A549 (cell line): Measurements from ENCODE around the gene PLEKHA6. TPM values are rescaled to one million over a fixed set of nuclear protein-coding genes. Genes with fewer than 3 reads are reported as not detected.
A peak's percentile ranks its signal among the peaks of the same experiment; 100 is the strongest.

Experiments
- ATAC-seq, 2 experiments: fragments of 200-7000 bp in 1 of 2; fragments of >200 bp in 1 of 2; cut with Nextera tagmentation in 1 of 2; cut with Tn5 transposase in 1 of 2; 3 replicates each; pipeline versions ENCODE4 v1.8.0 to v1.9.1; 2018 to 2020; ENCODE audit warnings: mild to moderate bottlenecking in 1 of 2, moderate library complexity in 1 of 2
- CTCF ChIA-PET: fragments of 300-600 bp; sonication (Branson Sonifier 250); formaldehyde crosslinking; extraction: SDS; loops from one replicate; lab custom pipeline; 2021; ENCODE audit warnings: antibody characterized with exemption, inconsistent platforms; lab: Yijun Ruan, JAX
- POLR2A ChIA-PET: fragments of 350-600 bp; formaldehyde crosslinking; extraction: SDS; loops from one replicate; lab custom pipeline; 2021; ENCODE audit warnings: antibody characterized with exemption, inconsistent platforms; lab: Yijun Ruan, JAX
- DNase-seq, 2 experiments: peaks; one replicate each; pipeline versions ENCODE4 v3.0.0 to v3.0.0-alpha.2; 2011 to 2016; ENCODE audit warnings: low read depth in 1 of 2, low spot score in 1 of 2
- FAIRE-seq: peaks from 2 replicates; lab custom pipeline; 2011; peaks lifted over from hg19 to GRCh38; lab: Jason Lieb, UNC
- H3K27ac ChIP-seq, 2 experiments: fragments of >200 bp; sonication (Bioruptor Twin); formaldehyde crosslinking; 3 replicates each; pipeline ENCODE4 v1.5.1; 2016 to 2017
- H3K4me1 ChIP-seq: fragments of >200 bp; sonication (Bioruptor Twin); formaldehyde crosslinking; 3 replicates; pipeline ENCODE4 v1.6.1; 2016
- H3K4me2 ChIP-seq: fragments of >200 bp; sonication (Bioruptor Twin); formaldehyde crosslinking; 3 replicates; pipeline ENCODE4 v1.6.1; 2016
- H3K4me3 ChIP-seq: fragments of >200 bp; sonication (Bioruptor Twin); formaldehyde crosslinking; 3 replicates; pipeline ENCODE4 v1.5.1; 2016
- H3K9me3 ChIP-seq: fragments of >200 bp; sonication (Bioruptor Twin); formaldehyde crosslinking; 3 replicates; pipeline ENCODE4 v1.6.1; 2016
- ATOH8 ChIP-seq: fragments of 250-450 bp; sonication (Bioruptor Pico); IDR thresholded peaks from 2 replicates; pipeline ENCODE4 v1.5.0; 2020; ENCODE audit warnings: low read depth, mild to moderate bottlenecking, moderate library complexity
- CBX8 ChIP-seq: fragments of 200-600 bp; sonication (generic); IDR thresholded peaks from 2 replicates; pipeline ENCODE4 v1.6.1; 2016
- CTCF ChIP-seq: fragments of >200 bp; sonication (Bioruptor Twin); formaldehyde crosslinking; IDR thresholded peaks from 3 replicates; pipeline ENCODE4 v1.5.1; 2016
- EHMT2 ChIP-seq: fragments of 200-600 bp; sonication (generic); IDR thresholded peaks from 2 replicates; pipeline ENCODE4 v1.6.1; 2016; ENCODE audit warnings: antibody characterized with exemption, low read depth, mild to moderate bottlenecking, moderate library complexity
- EP300 ChIP-seq, 2 experiments: fragments of >200 bp; sonication (Bioruptor Twin); formaldehyde crosslinking; IDR thresholded peaks; 2 replicates in 1 of 2; 3 replicates in 1 of 2; pipeline ENCODE4 v1.6.1; 2016 to 2017
- GATA3 ChIP-seq: IDR thresholded peaks from 2 replicates; pipeline ENCODE4 v1.6.1; 2012; ENCODE audit warnings: borderline replicate concordance
- HES2 ChIP-seq: fragments of >200 bp; sonication (Bioruptor Twin); formaldehyde crosslinking; IDR thresholded peaks from 2 replicates; pipeline ENCODE4 v1.6.1; 2016
- HOXA7 ChIP-seq: fragments of 250-450 bp; sonication (Bioruptor Pico); IDR thresholded peaks from 2 replicates; pipeline ENCODE4 v1.5.0; 2020; ENCODE audit warnings: mild to moderate bottlenecking, moderate library complexity
- HOXB13 ChIP-seq: fragments of 250-450 bp; sonication (Bioruptor Pico); IDR thresholded peaks from 2 replicates; pipeline ENCODE4 v1.5.0; 2020; ENCODE audit warnings: low read depth, mild to moderate bottlenecking, moderate library complexity
- JUNB ChIP-seq: fragments of >200 bp; sonication (Bioruptor Twin); formaldehyde crosslinking; IDR thresholded peaks from 2 replicates; pipeline ENCODE4 v1.6.1; 2016
- MAX ChIP-seq: IDR thresholded peaks from 2 replicates; pipeline ENCODE4 v1.6.1; 2012
- NPAS2 ChIP-seq: fragments of 250-450 bp; sonication (Bioruptor Pico); IDR thresholded peaks from 2 replicates; pipeline ENCODE4 v1.8.0; 2022; ENCODE audit warnings: mild to moderate bottlenecking, moderate library complexity, borderline replicate concordance
- PBX3 ChIP-seq: IDR thresholded peaks from 2 replicates; pipeline ENCODE4 v1.6.1; 2012
- RARB ChIP-seq: fragments of 250-450 bp; sonication (Bioruptor Pico); IDR thresholded peaks from 2 replicates; pipeline ENCODE4 v1.8.0; 2021; ENCODE audit warnings: mild to moderate bottlenecking, moderate library complexity
- REST ChIP-seq: fragments of 200-600 bp; sonication (generic); IDR thresholded peaks from 2 replicates; pipeline ENCODE4 v1.6.1; 2016; ENCODE audit warnings: antibody characterized with exemption, mild to moderate bottlenecking, moderate library complexity
- RFX5 ChIP-seq: fragments of 450-650 bp; IDR thresholded peaks from 2 replicates; pipeline ENCODE4 v1.7.1; 2014; ENCODE audit warnings: antibody characterized with exemption, mild to moderate bottlenecking, moderate library complexity
- SMC3 ChIP-seq: fragments of >200 bp; sonication (Bioruptor Twin); formaldehyde crosslinking; IDR thresholded peaks from 3 replicates; pipeline ENCODE4 v1.6.1; 2018; ENCODE audit warnings: inconsistent platforms
- ZNF302 ChIP-seq: fragments of 250-450 bp; sonication (Bioruptor Pico); IDR thresholded peaks from 2 replicates; pipeline ENCODE4 v1.9.0; 2021; ENCODE audit warnings: inconsistent platforms, mild to moderate bottlenecking, moderate library complexity
- WGBS: methylation state at CpG from one replicate; pipeline ENCODE4 v1.1.6; 2017; ENCODE audit errors: missing lambda C conversion rate; 5-methylcytosine and 5-hydroxymethylcytosine counted together
- polyA plus RNA-seq, 4 experiments: library from polyadenylated mRNA; depleted of rRNA in 3 of 4; stranded (reverse); fragments of >200 nt; fragmentation: RNase III in 1 of 4; extraction: RNeasy Plus Mini Kit Qiagen cat#74134 plus additional on column Dnase treatment in 1 of 4; gene quantifications; 2 replicates in 3 of 4; 3 replicates in 1 of 4; pipeline ENCODE4 v1.2.3, GENCODE V29; 2011 to 2017

The PLEKHA6 gene
- polyA plus RNA-seq, 2 of the 4 experiments (the other 2 are of a cell fraction) = 13.0 to 26.2 TPM

- no peak for TF ChIP-seq ZNF302 (CRISPR knock-in tag)
- TF ChIP-seq HOXA7 (CRISPR knock-in tag) = no peak
Observed at GRCh38 chr1:204317170-204317569, 42.6 kb downstream of the PLEKHA6 start (continued).

- CTCF ChIA-PET = interaction anchor here (0.8 to 5.2 kb wide), 11 partner anchors 13 to 186 kb away, joined by 3 to 26 read pairs (median 4); partner anchors contain the start of gene GOLT1A
- POLR2A ChIA-PET = interaction anchor here (1.2 kb wide), 1 partner anchor 61 kb away, joined by 3 read pairs; no protein-coding TSS in a partner anchor
- ATAC-seq = no peak
- Histone ChIP-seq H3K4me3 (no peak overlapping the region), H3K27ac (peak overlapping the region in 1 of 2 experiments; percentile 4; a peak in 1 of 6 replicates), H3K4me1 (peaks cover 65% of the 10 kb centered on the region), H3K4me2 (no peak overlapping the region), H3K9me3 (no peaks in the 10 kb centered on the region)
- FAIRE-seq = no peak
- no peak for TF ChIP-seq ZNF302 (CRISPR knock-in tag)
- TF ChIP-seq HOXB13 (CRISPR knock-in tag) = no peak
- no peak for TF ChIP-seq CBX8
- TF ChIP-seq RARB (CRISPR knock-in tag) = no peak
- TF ChIP-seq CTCF = no peak
- TF ChIP-seq HOXA7 (CRISPR knock-in tag) = no peak
- TF ChIP-seq EHMT2 = no peak
- no peak for TF ChIP-seq PBX3
- no peak for TF ChIP-seq MAX
- no peak for TF ChIP-seq JUNB
- no peak for TF ChIP-seq RFX5
- no peak for TF ChIP-seq EP300 (IDR thresholded peaks at IDR 0.05)
- TF ChIP-seq GATA3 = no peak
- TF ChIP-seq ATOH8 = no peak
- TF ChIP-seq HES2 = no peak
- TF ChIP-seq NPAS2 (CRISPR knock-in tag) = no peak
- TF ChIP-seq SMC3 = no peak
- no peak for TF ChIP-seq REST
- no peak for DNase-seq
- WGBS = 86% methylated on average over 6 of the region's 6 CpGs
Observed at GRCh38 chr1:204316164-204316563, 43.6 kb downstream of the PLEKHA6 start.
